ENCODE data around the gene NOX3. TPM values are rescaled to one million over a fixed set of nuclear protein-coding genes. Genes with fewer than 3 reads are reported as not detected.
A peak's percentile ranks its signal among the peaks of the same experiment; 100 is the strongest.

The NOX3 gene
- total RNA-seq, 2 donors from 2014 or later = not detected

DNA sequence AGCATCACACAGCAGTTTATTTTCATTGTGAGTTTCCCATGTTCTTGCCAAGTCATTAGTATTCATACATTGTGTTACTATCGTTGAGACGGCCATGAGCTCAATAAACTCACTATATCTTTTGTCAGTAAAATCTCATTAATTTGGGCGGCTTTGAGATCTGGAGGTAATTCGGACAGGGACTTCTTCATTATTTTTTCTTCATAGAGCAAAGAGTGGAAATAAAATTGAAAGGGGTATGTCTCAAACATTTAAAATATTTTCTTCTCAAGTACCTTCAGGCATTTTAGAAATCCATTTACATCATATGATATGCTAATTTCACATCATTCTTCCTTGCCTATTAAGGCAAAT lies 14.6 kb downstream of the NOX3 start:
- intact Hi-C loops (cut with DNase I) = no loop called here
- DNase-seq (no peak), ATAC-seq (no peak)

GRCh38 chr6:155440398-155441111 lies 15.1 kb downstream of the NOX3 start:
- DNase-seq = no peak
- intact Hi-C loops (cut with DNase I) = no loop called here
- ATAC-seq = no peak

DNA sequence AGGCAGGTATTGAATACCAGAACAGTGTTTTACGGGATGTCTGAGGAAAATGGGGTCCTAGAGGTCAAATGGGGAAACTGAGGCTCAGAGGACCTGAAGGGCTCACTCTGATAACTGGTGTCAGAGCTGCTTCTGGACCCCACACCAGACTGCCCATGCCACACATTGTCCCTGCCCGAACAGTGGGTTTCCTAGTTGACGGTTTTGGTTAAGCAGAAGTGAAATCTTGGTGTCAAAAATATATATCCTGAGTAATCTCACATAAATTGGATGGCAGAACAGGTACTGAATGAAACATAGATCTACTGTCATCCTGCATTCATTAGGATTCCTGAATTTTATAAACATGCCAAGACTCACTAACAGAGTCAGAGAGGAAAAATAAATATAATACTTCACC lies 16.3 kb downstream of the NOX3 start:
- ATAC-seq = no peak
- no peak for DNase-seq
- intact Hi-C loops (cut with DNase I) = loop anchor here in 1 of 2 donors (10.0 kb wide), 1 partner anchor 785 kb away; no protein-coding TSS in a partner anchor

- DNase-seq (no peak), ATAC-seq (peak; percentile 78 to 84)
- intact Hi-C loops (cut with DNase I) = loop anchor here in 1 of 2 donors (10.0 kb wide), 1 partner anchor 782 kb away; no protein-coding TSS in a partner anchor
Measured at GRCh38 chr6:155436981-155437749, 18.5 kb downstream of the NOX3 start.

GRCh38 chr6:155434829-155435423 lies 20.7 kb downstream of the NOX3 start:
- intact Hi-C loops (cut with DNase I) = loop anchor here in 1 of 2 donors (10.0 kb wide), 1 partner anchor 780 kb away; no protein-coding TSS in a partner anchor
- no peak for ATAC-seq

DNA sequence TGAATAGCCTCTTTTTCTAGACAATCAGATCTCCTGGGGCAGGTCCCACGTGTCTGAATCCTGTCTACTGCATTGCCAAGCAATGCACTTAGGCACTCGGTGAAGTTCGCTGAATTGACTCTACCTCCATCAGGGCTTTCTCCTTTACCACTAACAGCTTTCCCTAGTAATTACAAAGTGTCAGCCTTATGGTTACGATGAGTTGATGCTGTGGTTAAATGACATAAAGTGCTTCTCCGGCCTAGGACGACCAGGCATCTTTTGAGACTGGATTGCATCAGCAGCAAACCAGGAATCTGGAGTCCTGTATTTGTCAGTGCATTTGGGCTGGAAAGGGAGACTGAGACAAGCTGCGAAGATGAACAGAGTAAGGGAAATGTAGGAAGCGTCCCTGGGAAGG lies 21.5 kb downstream of the NOX3 start:
- DNase-seq = no peak
- ATAC-seq = no peak
- intact Hi-C loops (cut with DNase I) = loop anchor here in 1 of 2 donors (10.0 kb wide), 1 partner anchor 779 kb away; no protein-coding TSS in a partner anchor

More at GRCh38 chr6:155434829-155435423, 20.7 kb downstream of the NOX3 start:
- DNase-seq = no peak

DNA sequence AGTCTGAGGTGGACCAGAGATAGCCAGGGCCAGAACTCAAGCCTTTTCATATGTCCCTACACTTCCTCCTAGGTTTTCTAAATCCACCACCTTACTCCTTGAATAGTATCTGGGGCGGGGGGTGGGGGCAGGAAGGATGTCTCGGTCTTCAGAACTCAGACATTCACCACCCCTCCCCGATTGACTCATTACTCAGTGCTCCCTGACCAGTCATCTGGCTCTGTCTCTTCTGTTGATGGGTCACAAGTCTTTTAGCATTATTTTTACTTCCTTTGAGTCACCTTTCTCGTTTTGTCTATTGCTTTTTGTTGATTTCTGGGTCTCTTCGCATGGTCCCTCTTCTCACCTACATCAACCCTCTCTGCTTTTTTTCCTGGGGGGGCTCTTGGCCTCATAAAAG lies 23.3 kb downstream of the NOX3 start:
- DNase-seq (no peak), ATAC-seq (no peak)
- intact Hi-C loops (cut with DNase I) = loop anchor here in 1 of 2 donors (10.0 kb wide), 1 partner anchor 777 kb away; no protein-coding TSS in a partner anchor

DNA sequence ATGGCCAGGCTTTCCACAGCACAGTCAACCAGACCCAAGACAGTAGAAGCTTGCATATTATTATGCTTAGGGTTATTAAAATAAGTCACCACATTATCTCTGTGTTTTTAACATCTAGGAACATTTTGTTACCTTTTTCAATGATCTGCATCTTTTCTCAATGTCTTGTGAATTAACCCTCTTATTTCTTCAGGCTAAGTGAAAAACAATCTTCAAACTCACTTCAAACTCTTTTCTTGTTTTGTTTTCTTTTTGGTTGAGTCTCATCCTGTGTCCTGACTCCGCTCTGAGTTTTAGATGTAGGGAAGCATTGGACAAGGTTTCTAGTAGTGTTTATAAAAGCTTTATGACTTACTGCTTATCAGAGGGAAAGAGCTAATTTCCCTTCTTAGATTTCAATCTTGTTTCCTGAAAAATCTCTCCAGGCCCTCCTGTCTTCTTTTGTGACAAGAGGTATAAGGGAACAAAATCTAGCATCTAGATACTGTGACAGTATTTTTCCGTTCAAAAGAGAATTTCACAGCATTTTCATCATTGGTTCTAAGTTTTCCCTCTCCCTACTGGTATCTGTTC lies 26.2 kb downstream of the NOX3 start:
- intact Hi-C loops (cut with DNase I) = no loop called here
- DNase-seq (no peak), ATAC-seq (no peak)

GRCh38 chr6:155426408-155426945 lies 29.2 kb downstream of the NOX3 start:
- no peak for ATAC-seq
- no peak for DNase-seq
- intact Hi-C loops (cut with DNase I) = no loop called here

GRCh38 chr6:155424181-155424580 lies 31.5 kb downstream of the NOX3 start:
- ATAC-seq = no peak
- intact Hi-C loops (cut with DNase I) = no loop called here
- no peak for DNase-seq

DNA sequence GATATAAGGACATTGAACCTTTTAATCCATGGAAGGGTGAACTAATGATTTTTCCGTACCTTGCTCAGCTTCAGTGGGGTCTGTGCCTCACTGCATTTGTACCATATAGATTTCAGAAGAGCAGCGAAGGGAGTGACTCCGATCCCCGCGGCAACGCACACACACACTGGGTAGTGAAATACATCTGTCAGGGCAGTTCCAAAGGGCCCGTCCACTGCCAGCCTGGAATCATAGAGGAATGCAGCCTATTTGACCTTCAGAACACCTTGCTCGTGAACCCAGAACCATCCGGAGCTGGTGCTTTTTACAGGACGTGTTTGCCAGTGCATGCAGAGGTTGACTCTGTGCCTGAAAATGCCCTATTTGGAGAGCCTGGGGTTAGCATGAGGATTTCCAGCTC lies 33.0 kb downstream of the NOX3 start:
- intact Hi-C loops (cut with DNase I) = no loop called here
- no peak for ATAC-seq

DNA sequence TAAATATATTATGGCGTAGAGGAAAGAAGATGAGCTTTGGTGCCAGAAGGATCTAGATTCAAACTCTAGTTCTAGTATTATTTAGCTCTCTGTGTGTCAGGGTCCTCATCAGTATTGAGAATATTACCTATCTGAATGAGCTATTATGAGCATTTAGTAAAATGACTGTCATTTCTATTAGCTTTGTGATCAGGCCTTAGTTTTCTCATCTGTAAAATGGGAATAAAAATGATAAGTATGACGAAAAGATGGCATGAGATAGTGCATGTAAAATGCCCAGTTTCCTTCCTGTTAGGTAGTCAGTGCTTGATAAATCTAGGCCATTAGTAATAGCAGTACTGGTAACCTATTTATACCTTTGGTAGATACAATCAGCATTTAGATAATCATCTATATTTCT lies 35.1 kb downstream of the NOX3 start:
- DNase-seq (no peak), ATAC-seq (no peak)
- intact Hi-C loops (cut with DNase I) = no loop called here

More for the DNA sequence above, 33.0 kb downstream of the NOX3 start:
- no peak for DNase-seq

DNA sequence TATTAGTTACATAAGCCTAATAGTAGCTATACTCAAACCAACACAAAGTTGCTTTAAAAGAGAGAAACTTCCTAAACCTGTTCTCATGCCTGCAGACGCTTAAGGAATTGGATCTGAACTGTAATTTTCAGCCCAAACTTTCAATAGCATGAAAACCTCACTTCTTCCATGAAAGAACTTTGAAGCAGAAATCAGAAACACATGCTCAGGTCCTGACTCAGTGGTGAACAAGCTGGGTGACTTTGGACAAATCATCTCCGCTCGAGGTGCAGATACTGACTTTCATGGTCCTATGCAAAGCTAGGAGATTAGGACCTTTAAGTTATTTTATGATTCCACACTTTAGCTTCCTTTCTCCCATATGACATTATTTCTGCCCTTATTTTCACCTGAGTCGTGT lies 36.5 kb downstream of the NOX3 start:
- intact Hi-C loops (cut with DNase I) = no loop called here
- no peak for DNase-seq
- ATAC-seq = no peak

DNA sequence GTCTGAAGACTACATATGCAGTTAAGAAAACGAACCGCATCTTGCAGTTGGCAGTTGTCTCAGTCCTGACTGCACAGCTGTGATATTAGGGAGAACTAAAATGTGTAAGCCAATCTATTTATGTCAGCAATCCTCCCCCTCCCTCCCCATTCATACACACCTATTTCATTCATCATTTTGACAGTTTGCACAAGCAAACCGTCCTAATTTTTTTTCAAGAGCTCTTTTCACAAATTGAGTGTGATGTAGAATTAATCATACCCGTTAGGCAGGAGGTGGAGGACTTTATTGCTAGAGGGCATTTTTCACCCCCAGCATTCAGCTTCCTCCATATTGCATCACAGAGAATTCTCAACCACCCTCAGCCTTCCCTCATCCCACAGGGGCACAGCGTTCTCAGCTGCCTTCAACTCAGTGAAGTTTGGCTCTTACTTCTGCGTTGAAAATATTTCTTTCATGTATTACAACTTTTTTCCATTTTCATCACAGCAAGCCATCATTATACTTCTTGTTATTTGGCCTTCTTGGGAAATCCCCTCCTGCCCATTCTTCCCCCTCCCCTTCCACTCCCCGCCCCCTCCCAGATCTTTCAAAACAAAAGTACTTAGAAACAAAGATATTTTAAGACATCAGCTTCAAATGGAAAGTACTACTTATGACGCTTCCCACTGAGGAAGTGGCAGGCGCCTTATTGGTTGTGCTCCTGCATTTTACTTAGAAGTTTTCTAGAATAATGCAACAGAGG lies 37.5 kb downstream of the NOX3 start:
- DNase-seq = peak; percentile 32
- intact Hi-C loops (cut with DNase I) = no loop called here
- ATAC-seq = peak; percentile 72 to 78

- intact Hi-C loops (cut with DNase I) = no loop called here
- ATAC-seq = no peak
- DNase-seq = no peak
Measured at GRCh38 chr6:155417454-155417853, 38.2 kb downstream of the NOX3 start.

GRCh38 chr6:155415953-155416352 lies 39.7 kb downstream of the NOX3 start:
- intact Hi-C loops (cut with DNase I) = no loop called here
- DNase-seq = no peak
- ATAC-seq = no peak

GRCh38 chr6:155414049-155414448 lies 41.6 kb downstream of the NOX3 start:
- intact Hi-C loops (cut with DNase I) = no loop called here
- no peak for DNase-seq
- no peak for ATAC-seq

DNA sequence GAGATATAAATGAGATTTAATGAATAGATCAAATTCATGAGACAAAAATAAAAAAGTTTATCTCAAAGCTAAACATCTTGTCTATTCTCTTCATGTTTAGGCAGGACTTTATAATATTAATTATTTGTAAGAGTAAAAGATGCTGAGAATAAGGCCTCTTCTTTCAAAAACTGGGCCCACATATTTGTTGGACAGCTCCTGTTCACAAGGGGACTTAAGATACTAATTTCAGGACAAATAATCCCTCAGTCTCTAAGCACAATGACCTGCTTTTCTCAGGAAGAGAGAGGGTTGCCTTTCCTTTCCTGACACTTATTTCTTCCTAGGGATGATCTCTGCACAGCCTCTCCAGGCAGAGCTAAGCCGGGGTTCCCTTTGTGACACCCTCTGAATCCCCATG lies 43.3 kb downstream of the NOX3 start:
- intact Hi-C loops (cut with DNase I) = no loop called here
- no peak for DNase-seq
- ATAC-seq = no peak

Measured in left cardiac atrium (tissue), 4 donors.